ENCODE data around the gene GALNTL6. TPM values are rescaled to one million over a fixed set of nuclear protein-coding genes. Genes with fewer than 3 reads are reported as not detected.

The GALNTL6 gene
- total and polyA plus RNA-seq, 2 experiments from 2014 or later = 0.38 to 0.40 TPM

DNA sequence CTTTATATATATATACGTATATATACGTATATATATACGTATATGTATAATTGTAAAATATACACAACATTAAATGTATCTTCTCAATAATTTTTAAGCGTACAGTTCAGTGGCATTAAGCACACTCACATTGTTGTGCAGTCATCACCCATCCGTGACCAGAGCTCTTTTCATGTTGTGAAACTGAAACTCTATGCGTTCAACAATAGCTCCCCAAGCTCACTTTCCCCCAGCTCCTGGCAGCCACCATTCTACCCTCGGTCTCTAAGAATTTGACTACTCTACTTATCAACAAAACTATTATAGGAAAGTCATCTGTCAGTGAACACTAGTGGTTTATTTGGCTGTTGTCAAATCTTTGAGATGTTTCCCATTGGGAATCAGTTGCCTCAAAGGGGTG is 733.6 kb downstream of the GALNTL6 start:
- H3K4me3 Mint-ChIP-seq = no peak overlapping the region
- H3K4me3 ChIP-seq = no peak overlapping the region
- peaks cover 3% of the 10 kb centered on the region for H3K27me3 Mint-ChIP-seq (ENCODE audit: insufficient read depth, low read depth, poor library complexity)
- no peaks in the 10 kb centered on the region for H4K20me1 ChIP-seq (replicated peaks; ENCODE audit: insufficient read depth)
- H3K79me2 ChIP-seq (replicated peaks; ENCODE audit: insufficient read depth) = no peaks in the 10 kb centered on the region
- H3K36me3 ChIP-seq (ENCODE audit: insufficient read depth) = no peaks in the 10 kb centered on the region
- no peaks in the 10 kb centered on the region for H3K27me3 ChIP-seq (ENCODE audit: insufficient read depth)
- ATAC-seq (no peak), DNase-seq (ENCODE audit: low spot score) (no peak)
- H2AFZ ChIP-seq = no peak overlapping the region
- no peak overlapping the region for H3K27ac ChIP-seq (ENCODE audit: low read depth)
- H3K9me2 ChIP-seq (ENCODE audit: insufficient read depth) = no peaks in the 10 kb centered on the region
- H3K27ac Mint-ChIP-seq = no peak overlapping the region
- TF ChIP-seq, protein P1, sequence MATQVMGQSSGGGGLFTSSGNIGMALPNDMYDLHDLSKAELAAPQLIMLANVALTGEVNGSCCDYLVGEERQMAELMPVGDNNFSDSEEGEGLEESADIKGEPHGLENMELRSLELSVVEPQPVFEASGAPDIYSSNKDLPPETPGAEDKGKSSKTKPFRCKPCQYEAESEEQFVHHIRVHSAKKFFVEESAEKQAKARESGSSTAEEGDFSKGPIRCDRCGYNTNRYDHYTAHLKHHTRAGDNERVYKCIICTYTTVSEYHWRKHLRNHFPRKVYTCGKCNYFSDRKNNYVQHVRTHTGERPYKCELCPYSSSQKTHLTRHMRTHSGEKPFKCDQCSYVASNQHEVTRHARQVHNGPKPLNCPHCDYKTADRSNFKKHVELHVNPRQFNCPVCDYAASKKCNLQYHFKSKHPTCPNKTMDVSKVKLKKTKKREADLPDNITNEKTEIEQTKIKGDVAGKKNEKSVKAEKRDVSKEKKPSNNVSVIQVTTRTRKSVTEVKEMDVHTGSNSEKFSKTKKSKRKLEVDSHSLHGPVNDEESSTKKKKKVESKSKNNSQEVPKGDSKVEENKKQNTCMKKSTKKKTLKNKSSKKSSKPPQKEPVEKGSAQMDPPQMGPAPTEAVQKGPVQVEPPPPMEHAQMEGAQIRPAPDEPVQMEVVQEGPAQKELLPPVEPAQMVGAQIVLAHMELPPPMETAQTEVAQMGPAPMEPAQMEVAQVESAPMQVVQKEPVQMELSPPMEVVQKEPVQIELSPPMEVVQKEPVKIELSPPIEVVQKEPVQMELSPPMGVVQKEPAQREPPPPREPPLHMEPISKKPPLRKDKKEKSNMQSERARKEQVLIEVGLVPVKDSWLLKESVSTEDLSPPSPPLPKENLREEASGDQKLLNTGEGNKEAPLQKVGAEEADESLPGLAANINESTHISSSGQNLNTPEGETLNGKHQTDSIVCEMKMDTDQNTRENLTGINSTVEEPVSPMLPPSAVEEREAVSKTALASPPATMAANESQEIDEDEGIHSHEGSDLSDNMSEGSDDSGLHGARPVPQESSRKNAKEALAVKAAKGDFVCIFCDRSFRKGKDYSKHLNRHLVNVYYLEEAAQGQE (IDR thresholded peaks at IDR 0.05; ENCODE audit: unreplicated experiment) = no peak
- TF ChIP-seq, protein P2, sequence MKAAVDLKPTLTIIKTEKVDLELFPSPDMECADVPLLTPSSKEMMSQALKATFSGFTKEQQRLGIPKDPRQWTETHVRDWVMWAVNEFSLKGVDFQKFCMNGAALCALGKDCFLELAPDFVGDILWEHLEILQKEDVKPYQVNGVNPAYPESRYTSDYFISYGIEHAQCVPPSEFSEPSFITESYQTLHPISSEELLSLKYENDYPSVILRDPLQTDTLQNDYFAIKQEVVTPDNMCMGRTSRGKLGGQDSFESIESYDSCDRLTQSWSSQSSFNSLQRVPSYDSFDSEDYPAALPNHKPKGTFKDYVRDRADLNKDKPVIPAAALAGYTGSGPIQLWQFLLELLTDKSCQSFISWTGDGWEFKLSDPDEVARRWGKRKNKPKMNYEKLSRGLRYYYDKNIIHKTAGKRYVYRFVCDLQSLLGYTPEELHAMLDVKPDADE (IDR thresholded peaks at IDR 0.05) = no peak
- TF ChIP-seq, protein P3, sequence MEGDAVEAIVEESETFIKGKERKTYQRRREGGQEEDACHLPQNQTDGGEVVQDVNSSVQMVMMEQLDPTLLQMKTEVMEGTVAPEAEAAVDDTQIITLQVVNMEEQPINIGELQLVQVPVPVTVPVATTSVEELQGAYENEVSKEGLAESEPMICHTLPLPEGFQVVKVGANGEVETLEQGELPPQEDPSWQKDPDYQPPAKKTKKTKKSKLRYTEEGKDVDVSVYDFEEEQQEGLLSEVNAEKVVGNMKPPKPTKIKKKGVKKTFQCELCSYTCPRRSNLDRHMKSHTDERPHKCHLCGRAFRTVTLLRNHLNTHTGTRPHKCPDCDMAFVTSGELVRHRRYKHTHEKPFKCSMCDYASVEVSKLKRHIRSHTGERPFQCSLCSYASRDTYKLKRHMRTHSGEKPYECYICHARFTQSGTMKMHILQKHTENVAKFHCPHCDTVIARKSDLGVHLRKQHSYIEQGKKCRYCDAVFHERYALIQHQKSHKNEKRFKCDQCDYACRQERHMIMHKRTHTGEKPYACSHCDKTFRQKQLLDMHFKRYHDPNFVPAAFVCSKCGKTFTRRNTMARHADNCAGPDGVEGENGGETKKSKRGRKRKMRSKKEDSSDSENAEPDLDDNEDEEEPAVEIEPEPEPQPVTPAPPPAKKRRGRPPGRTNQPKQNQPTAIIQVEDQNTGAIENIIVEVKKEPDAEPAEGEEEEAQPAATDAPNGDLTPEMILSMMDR (conservative IDR thresholded peaks at IDR 0.05; ENCODE audit: low read depth in 2 of 2) = no peak
- TF ChIP-seq STAT1 (IDR thresholded peaks at IDR 0.05; ENCODE audit: unreplicated experiment) (no peak), POLR2AphosphoS5 (IDR thresholded peaks at IDR 0.05; ENCODE audit: low read depth) (no peak), JUNB (IDR thresholded peaks at IDR 0.05; ENCODE audit: unreplicated experiment) (no peak), CREB1 (CRISPR knock-in tag; IDR thresholded peaks at IDR 0.05; ENCODE audit: low read depth) (no peak), ZNF331 (CRISPR knock-in tag; IDR thresholded peaks at IDR 0.05; ENCODE audit: low read depth) (no peak), EZH2 (IDR thresholded peaks at IDR 0.05; ENCODE audit: low read depth, unreplicated experiment) (no peak), NANOG (IDR thresholded peaks at IDR 0.05; ENCODE audit: borderline replicate concordance) (no peak), EZH2phosphoT487 (IDR thresholded peaks at IDR 0.05; ENCODE audit: unreplicated experiment) (no peak), ZNF114 (CRISPR knock-in tag; IDR thresholded peaks at IDR 0.05) (no peak)
- TF ChIP-seq, protein P4, sequence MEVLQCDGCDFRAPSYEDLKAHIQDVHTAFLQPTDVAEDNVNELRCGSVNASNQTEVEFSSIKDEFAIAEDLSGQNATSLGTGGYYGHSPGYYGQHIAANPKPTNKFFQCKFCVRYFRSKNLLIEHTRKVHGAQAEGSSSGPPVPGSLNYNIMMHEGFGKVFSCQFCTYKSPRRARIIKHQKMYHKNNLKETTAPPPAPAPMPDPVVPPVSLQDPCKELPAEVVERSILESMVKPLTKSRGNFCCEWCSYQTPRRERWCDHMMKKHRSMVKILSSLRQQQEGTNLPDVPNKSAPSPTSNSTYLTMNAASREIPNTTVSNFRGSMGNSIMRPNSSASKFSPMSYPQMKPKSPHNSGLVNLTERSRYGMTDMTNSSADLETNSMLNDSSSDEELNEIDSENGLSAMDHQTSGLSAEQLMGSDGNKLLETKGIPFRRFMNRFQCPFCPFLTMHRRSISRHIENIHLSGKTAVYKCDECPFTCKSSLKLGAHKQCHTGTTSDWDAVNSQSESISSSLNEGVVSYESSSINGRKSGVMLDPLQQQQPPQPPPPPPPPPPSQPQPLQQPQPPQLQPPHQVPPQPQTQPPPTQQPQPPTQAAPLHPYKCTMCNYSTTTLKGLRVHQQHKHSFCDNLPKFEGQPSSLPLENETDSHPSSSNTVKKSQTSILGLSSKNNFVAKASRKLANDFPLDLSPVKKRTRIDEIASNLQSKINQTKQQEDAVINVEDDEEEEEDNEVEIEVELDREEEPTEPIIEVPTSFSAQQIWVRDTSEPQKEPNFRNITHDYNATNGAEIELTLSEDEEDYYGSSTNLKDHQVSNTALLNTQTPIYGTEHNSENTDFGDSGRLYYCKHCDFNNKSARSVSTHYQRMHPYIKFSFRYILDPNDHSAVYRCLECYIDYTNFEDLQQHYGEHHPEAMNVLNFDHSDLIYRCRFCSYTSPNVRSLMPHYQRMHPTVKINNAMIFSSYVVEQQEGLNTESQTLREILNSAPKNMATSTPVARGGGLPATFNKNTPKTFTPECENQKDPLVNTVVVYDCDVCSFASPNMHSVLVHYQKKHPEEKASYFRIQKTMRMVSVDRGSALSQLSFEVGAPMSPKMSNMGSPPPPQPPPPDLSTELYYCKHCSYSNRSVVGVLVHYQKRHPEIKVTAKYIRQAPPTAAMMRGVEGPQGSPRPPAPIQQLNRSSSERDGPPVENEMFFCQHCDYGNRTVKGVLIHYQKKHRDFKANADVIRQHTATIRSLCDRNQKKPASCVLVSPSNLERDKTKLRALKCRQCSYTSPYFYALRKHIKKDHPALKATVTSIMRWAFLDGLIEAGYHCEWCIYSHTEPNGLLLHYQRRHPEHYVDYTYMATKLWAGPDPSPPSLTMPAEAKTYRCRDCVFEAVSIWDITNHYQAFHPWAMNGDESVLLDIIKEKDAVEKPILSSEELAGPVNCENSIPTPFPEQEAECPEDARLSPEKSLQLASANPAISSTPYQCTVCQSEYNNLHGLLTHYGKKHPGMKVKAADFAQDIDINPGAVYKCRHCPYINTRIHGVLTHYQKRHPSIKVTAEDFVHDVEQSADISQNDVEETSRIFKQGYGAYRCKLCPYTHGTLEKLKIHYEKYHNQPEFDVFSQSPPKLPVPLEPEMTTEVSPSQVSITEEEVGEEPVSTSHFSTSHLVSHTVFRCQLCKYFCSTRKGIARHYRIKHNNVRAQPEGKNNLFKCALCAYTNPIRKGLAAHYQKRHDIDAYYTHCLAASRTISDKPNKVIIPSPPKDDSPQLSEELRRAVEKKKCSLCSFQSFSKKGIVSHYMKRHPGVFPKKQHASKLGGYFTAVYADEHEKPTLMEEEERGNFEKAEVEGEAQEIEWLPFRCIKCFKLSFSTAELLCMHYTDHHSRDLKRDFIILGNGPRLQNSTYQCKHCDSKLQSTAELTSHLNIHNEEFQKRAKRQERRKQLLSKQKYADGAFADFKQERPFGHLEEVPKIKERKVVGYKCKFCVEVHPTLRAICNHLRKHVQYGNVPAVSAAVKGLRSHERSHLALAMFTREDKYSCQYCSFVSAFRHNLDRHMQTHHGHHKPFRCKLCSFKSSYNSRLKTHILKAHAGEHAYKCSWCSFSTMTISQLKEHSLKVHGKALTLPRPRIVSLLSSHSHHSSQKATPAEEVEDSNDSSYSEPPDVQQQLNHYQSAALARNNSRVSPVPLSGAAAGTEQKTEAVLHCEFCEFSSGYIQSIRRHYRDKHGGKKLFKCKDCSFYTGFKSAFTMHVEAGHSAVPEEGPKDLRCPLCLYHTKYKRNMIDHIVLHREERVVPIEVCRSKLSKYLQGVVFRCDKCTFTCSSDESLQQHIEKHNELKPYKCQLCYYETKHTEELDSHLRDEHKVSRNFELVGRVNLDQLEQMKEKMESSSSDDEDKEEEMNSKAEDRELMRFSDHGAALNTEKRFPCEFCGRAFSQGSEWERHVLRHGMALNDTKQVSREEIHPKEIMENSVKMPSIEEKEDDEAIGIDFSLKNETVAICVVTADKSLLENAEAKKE (CRISPR knock-in tag; IDR thresholded peaks at IDR 0.05) = no peak
- H3F3A ChIP-seq (replicated peaks; ENCODE audit: low read depth) = no peaks in the 10 kb centered on the region
- peaks cover 64% of the 10 kb centered on the region for H3K4me1 Mint-ChIP-seq
- no peak overlapping the region for H3K4me2 ChIP-seq
- no peaks in the 10 kb centered on the region for H3K36me3 Mint-ChIP-seq (ENCODE audit: low read depth)
- peaks cover 40% of the 10 kb centered on the region for H3K4me1 ChIP-seq (ENCODE audit: insufficient read depth)
- no peaks in the 10 kb centered on the region for H3K9me3 Mint-ChIP-seq
